Astrocyte (in vitro differentiated cells and primary cell): Measurements from ENCODE around the gene ZNF469.

ENCODE experiments used
- EZH2 ChIP-seq: IDR thresholded peaks from 2 replicates; pipeline ENCODE4 v1.6.1; 2012; ENCODE audit warnings: mild to moderate bottlenecking, low read length, inconsistent platforms; ENCODE audit not compliant: insufficient read depth
- TF ChIP-seq, protein P1 (sequence below): IDR thresholded peaks from 2 replicates; pipeline ENCODE4 v1.5.1; 2011; ENCODE audit warnings: low read depth, mild to moderate bottlenecking, inconsistent platforms, low read length, moderate library complexity; ENCODE audit not compliant: insufficient read depth

DNA sequence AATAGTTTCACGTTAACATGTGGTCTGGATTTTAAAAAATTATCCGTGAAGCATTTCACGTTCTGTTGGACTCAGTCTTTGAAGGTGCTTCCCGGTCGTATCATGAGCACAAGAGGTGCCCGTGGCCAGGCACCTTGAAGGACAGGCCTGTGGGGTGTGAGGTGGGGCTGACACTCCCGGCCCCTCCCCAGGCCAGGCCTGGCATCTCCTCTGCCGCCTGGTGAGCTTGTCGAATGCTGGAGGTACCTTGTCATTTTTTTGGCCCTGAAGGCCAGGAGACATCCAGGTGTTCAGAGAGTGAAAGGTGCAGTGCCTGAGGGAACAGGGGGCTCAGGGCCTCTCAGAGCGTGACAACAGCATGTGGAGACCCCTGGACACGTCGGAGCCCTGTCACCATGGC, 11.7 kb downstream of the ZNF469 start:
- TF ChIP-seq, protein P1, sequence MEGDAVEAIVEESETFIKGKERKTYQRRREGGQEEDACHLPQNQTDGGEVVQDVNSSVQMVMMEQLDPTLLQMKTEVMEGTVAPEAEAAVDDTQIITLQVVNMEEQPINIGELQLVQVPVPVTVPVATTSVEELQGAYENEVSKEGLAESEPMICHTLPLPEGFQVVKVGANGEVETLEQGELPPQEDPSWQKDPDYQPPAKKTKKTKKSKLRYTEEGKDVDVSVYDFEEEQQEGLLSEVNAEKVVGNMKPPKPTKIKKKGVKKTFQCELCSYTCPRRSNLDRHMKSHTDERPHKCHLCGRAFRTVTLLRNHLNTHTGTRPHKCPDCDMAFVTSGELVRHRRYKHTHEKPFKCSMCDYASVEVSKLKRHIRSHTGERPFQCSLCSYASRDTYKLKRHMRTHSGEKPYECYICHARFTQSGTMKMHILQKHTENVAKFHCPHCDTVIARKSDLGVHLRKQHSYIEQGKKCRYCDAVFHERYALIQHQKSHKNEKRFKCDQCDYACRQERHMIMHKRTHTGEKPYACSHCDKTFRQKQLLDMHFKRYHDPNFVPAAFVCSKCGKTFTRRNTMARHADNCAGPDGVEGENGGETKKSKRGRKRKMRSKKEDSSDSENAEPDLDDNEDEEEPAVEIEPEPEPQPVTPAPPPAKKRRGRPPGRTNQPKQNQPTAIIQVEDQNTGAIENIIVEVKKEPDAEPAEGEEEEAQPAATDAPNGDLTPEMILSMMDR: no peak
- no peak for TF ChIP-seq EZH2
